HEK293 (cell line): ENCODE data around the gene OLR1.

ENCODE experiments used
- CTCF ChIA-PET: fragments of 350-600 bp; formaldehyde crosslinking; extraction: SDS; loops from one replicate; lab custom pipeline; 2021; ENCODE audit warnings: antibody characterized with exemption; lab: Yijun Ruan, JAX
- POLR2A ChIA-PET: fragments of 300-600 bp; formaldehyde crosslinking; extraction: SDS; loops from one replicate; lab custom pipeline; 2020; ENCODE audit warnings: antibody characterized with exemption, inconsistent platforms; lab: Yijun Ruan, JAX
- H3K27ac ChIP-seq: fragments of 200-500 bp; sonication (Bioruptor generic); 2 replicates; pipeline ENCODE4 v1.5.1; 2014; ENCODE audit warnings: low read depth, low read length, control low read depth, inconsistent platforms; ENCODE audit errors: extremely low read depth
- H3K36me3 ChIP-seq, 2 experiments: fragments of 200-500 bp in 1 of 2; sonication (Bioruptor generic) in 1 of 2; 1 replicate in 1 of 2; 2 replicates in 1 of 2; pipeline ENCODE4 v1.5.1; 2014 to 2017; ENCODE audit warnings: inconsistent platforms in 2 of 2, low read length in 2 of 2; ENCODE audit not compliant: control insufficient read depth in 2 of 2, insufficient read depth in 1 of 2
- H3K4me1 ChIP-seq: fragments of 200-500 bp; sonication (Bioruptor generic); 2 replicates; pipeline ENCODE4 v1.5.1; 2014; ENCODE audit warnings: mild to moderate bottlenecking, low read length, inconsistent platforms; ENCODE audit not compliant: control insufficient read depth, insufficient read depth
- H3K4me3 ChIP-seq: 2 replicates; pipeline ENCODE4 v1.5.1; 2011; ENCODE audit warnings: low read depth, mild to moderate bottlenecking, control low read depth, low read length, moderate library complexity
- H3K9me3 ChIP-seq: fragments of 200-500 bp; sonication (Bioruptor generic); 2 replicates; pipeline ENCODE4 v1.5.1; 2014; ENCODE audit warnings: low read depth, low read length, inconsistent platforms; ENCODE audit not compliant: control insufficient read depth, insufficient read depth
- CTCF ChIP-seq: fragments of 450-650 bp; formaldehyde crosslinking; IDR thresholded peaks from 2 replicates; pipeline ENCODE4 v1.5.1; 2016; ENCODE audit warnings: missing biosample characterization, missing genetic modification characterization
- GLI4 ChIP-seq: fragments of 450-650 bp; formaldehyde crosslinking; IDR thresholded peaks from 2 replicates; pipeline ENCODE4 v1.5.1; 2016; ENCODE audit warnings: missing biosample characterization, missing genetic modification characterization
- HOXA7 ChIP-seq: sonication (generic); formaldehyde crosslinking; IDR thresholded peaks from 2 replicates; pipeline ENCODE4 v1.8.1; 2022; ENCODE audit warnings: missing genetic modification reagents, borderline replicate concordance
- HOXC10 ChIP-seq: sonication (generic); formaldehyde crosslinking; IDR thresholded peaks from 2 replicates; pipeline ENCODE4 v1.8.1; 2023; ENCODE audit warnings: mild to moderate bottlenecking, missing genetic modification reagents
- HOXD13 ChIP-seq: sonication (generic); formaldehyde crosslinking; IDR thresholded peaks from 2 replicates; pipeline ENCODE4 v1.8.0; 2022; ENCODE audit warnings: missing genetic modification reagents, borderline replicate concordance
- KLF9 ChIP-seq: fragments of 450-650 bp; formaldehyde crosslinking; IDR thresholded peaks from 2 replicates; pipeline ENCODE4 v1.5.1; 2016; ENCODE audit warnings: missing biosample characterization, missing genetic modification characterization, low read depth
- MYNN ChIP-seq: fragments of 450-650 bp; formaldehyde crosslinking; IDR thresholded peaks from 2 replicates; pipeline ENCODE4 v1.5.1; 2016; ENCODE audit warnings: missing biosample characterization, missing genetic modification characterization, borderline replicate concordance
- PRDM1 ChIP-seq: fragments of 450-650 bp; formaldehyde crosslinking; IDR thresholded peaks from 2 replicates; pipeline ENCODE4; 2016; ENCODE audit warnings: missing biosample characterization, missing genetic modification characterization
- SETDB1 ChIP-seq: IDR thresholded peaks from one replicate; pipeline ENCODE4 v1.6.1; 2017; ENCODE audit warnings: mild to moderate bottlenecking, low read length, moderate library complexity, mixed read lengths; ENCODE audit not compliant: insufficient read length
- ZNF169 ChIP-seq: fragments of 450-650 bp; formaldehyde crosslinking; IDR thresholded peaks from 2 replicates; pipeline ENCODE4 v1.5.1; 2016; ENCODE audit warnings: missing biosample characterization, missing genetic modification characterization
- ZNF175 ChIP-seq: fragments of 450-650 bp; formaldehyde crosslinking; IDR thresholded peaks from 2 replicates; pipeline ENCODE4 v1.5.1; 2016; ENCODE audit warnings: missing biosample characterization, missing genetic modification characterization
- ZNF184 ChIP-seq: fragments of 450-650 bp; IDR thresholded peaks from 2 replicates; pipeline ENCODE4 v1.5.1; 2018; ENCODE audit warnings: missing biosample characterization, mild to moderate bottlenecking, missing genetic modification characterization
- ZNF2 ChIP-seq: fragments of 450-650 bp; formaldehyde crosslinking; IDR thresholded peaks from 2 replicates; pipeline ENCODE4 v1.5.1; 2016; ENCODE audit warnings: missing biosample characterization, missing genetic modification characterization
- ZNF23 ChIP-seq: fragments of 450-650 bp; formaldehyde crosslinking; IDR thresholded peaks from 2 replicates; pipeline ENCODE4 v1.5.1; 2016; ENCODE audit warnings: missing biosample characterization, missing genetic modification characterization, borderline replicate concordance
- ZNF292 ChIP-seq: fragments of 450-650 bp; formaldehyde crosslinking; IDR thresholded peaks from 2 replicates; pipeline ENCODE4 v1.5.1; 2016; ENCODE audit warnings: low read depth, missing biosample characterization, missing genetic modification characterization, borderline replicate concordance
- ZNF335 ChIP-seq: fragments of 450-650 bp; formaldehyde crosslinking; conservative IDR thresholded peaks from 2 replicates; pipeline ENCODE4 v1.5.1; 2016; ENCODE audit warnings: missing biosample characterization, missing genetic modification characterization
- ZNF501 ChIP-seq: fragments of 450-650 bp; formaldehyde crosslinking; IDR thresholded peaks from 2 replicates; pipeline ENCODE4 v1.5.1; 2016; ENCODE audit warnings: missing biosample characterization, missing genetic modification characterization
- ZNF561 ChIP-seq: fragments of 450-650 bp; IDR thresholded peaks from 2 replicates; pipeline ENCODE4 v1.5.1; 2018; ENCODE audit warnings: missing biosample characterization, missing genetic modification characterization, borderline replicate concordance
- ZNF585B ChIP-seq: fragments of 450-650 bp; formaldehyde crosslinking; IDR thresholded peaks from 2 replicates; pipeline ENCODE4 v1.5.1; 2016; ENCODE audit warnings: missing biosample characterization, missing genetic modification characterization
- ZNF621 ChIP-seq: fragments of 450-650 bp; formaldehyde crosslinking; IDR thresholded peaks from 2 replicates; pipeline ENCODE4 v1.5.1; 2017; ENCODE audit warnings: missing biosample characterization, missing genetic modification characterization
- ZNF623 ChIP-seq: fragments of 450-650 bp; formaldehyde crosslinking; IDR thresholded peaks from 2 replicates; pipeline ENCODE4 v1.5.1; 2016; ENCODE audit warnings: missing biosample characterization, missing genetic modification characterization
- ZNF626 ChIP-seq: fragments of 450-650 bp; sonication (Bioruptor Pico); formaldehyde crosslinking; IDR thresholded peaks from 2 replicates; pipeline ENCODE4 v1.5.1; 2018; ENCODE audit warnings: missing biosample characterization, missing genetic modification characterization, inconsistent platforms
- ZNF707 ChIP-seq: fragments of 450-650 bp; formaldehyde crosslinking; IDR thresholded peaks from 2 replicates; pipeline ENCODE4 v1.5.1; 2016; ENCODE audit warnings: missing biosample characterization, missing genetic modification characterization
- ZSCAN18 ChIP-seq: fragments of 450-650 bp; formaldehyde crosslinking; IDR thresholded peaks from 2 replicates; pipeline ENCODE4 v1.5.1; 2016; ENCODE audit warnings: missing biosample characterization, missing genetic modification characterization
- TF ChIP-seq, protein P1 (sequence below): fragments of 450-650 bp; formaldehyde crosslinking; IDR thresholded peaks from 2 replicates; pipeline ENCODE4 v1.5.1; 2017; ENCODE audit warnings: missing biosample characterization, missing genetic modification characterization
- TF ChIP-seq, protein P2 (sequence below): fragments of 450-650 bp; formaldehyde crosslinking; optimal IDR thresholded peaks from 2 replicates; pipeline ENCODE3; 2016; ENCODE audit warnings: missing biosample characterization, mild to moderate bottlenecking, missing genetic modification characterization
- TF ChIP-seq, protein P3 (sequence below): fragments of 450-650 bp; formaldehyde crosslinking; IDR thresholded peaks from 2 replicates; pipeline ENCODE4 v1.5.1; 2017; ENCODE audit warnings: missing biosample characterization, missing genetic modification characterization

Gene OLR1

GRCh38 chr12:10132850-10133370 lies 39.0 kb downstream of the OLR1 start (continued):
- TF ChIP-seq CTCF (tag by site-specific recombination): no peak
- TF ChIP-seq HOXA7: no peak
- no peak for TF ChIP-seq KLF9
- no peak for TF ChIP-seq HOXD13 (CRISPR knock-in tag)
- no peak for TF ChIP-seq ZNF501 (tag by site-specific recombination)

GRCh38 chr12:10131111-10131690 lies 40.7 kb downstream of the OLR1 start:
- ChIA-PET POLR2A (no interaction called here), CTCF (interaction anchor here (1.2 to 1.6 kb wide), 2 partner anchors 12 to 380 kb away, joined by 7 to 8 read pairs; no protein-coding TSS in a partner anchor)
- no peak for TF ChIP-seq MYNN (tag by site-specific recombination)
- no peak for TF ChIP-seq ZSCAN18 (tag by site-specific recombination)
- TF ChIP-seq ZNF175 (tag by site-specific recombination): no peak
- TF ChIP-seq GLI4: no peak
- no peak for TF ChIP-seq ZNF585B
- no peak for TF ChIP-seq ZNF707
- TF ChIP-seq, protein P1, sequence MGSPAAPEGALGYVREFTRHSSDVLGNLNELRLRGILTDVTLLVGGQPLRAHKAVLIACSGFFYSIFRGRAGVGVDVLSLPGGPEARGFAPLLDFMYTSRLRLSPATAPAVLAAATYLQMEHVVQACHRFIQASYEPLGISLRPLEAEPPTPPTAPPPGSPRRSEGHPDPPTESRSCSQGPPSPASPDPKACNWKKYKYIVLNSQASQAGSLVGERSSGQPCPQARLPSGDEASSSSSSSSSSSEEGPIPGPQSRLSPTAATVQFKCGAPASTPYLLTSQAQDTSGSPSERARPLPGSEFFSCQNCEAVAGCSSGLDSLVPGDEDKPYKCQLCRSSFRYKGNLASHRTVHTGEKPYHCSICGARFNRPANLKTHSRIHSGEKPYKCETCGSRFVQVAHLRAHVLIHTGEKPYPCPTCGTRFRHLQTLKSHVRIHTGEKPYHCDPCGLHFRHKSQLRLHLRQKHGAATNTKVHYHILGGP (tag by site-specific recombination): no peak
- no peak for TF ChIP-seq ZNF292 (tag by site-specific recombination)
- TF ChIP-seq SETDB1: no peak
- no peak for TF ChIP-seq HOXC10 (CRISPR knock-in tag)
- no peak for TF ChIP-seq ZNF335 (tag by site-specific recombination)
- TF ChIP-seq ZNF626: no peak
- no peak for TF ChIP-seq ZNF623
- H3K9me3 ChIP-seq: no peaks in the 10 kb centered on the region
- H3K4me3 ChIP-seq: no peak overlapping the region
- no peaks in the 10 kb centered on the region for H3K4me1 ChIP-seq
- no peaks in the 10 kb centered on the region for H3K36me3 ChIP-seq
- no peak overlapping the region for H3K27ac ChIP-seq

DNA sequence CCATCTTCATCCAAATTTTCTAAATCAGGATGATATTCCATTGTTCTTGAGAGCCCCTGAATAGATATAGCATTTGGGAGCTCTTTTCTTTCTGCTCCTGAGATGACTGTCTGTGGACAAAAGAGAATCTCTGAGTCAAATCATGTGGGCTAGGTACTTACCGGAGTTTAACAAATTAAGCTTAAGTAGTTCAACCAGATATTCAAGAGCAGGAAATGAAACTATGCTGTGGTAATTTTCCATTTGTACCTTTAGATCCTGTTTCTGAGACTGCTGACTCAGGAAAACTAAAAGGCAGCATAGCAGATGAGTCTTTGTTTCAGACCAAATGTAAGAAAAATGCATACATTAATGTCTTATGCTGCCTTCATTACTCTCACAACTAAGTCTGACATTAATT lies 41.9 kb downstream of the OLR1 start, which contains the start of gene CLEC7A:
Gene CLEC7A (minus strand): TSS at position 158 of the 400 bp plus-strand sequence. CDS start 117 bp downstream, at position 41.
- no peak within 1 kb of the TSS for H3K27ac ChIP-seq
- H3K36me3 ChIP-seq: no peaks in the 10 kb centered on the region
- ChIA-PET CTCF (interaction anchor here (1.2 to 1.6 kb wide), 3 partner anchors 19 to 379 kb away, joined by 3 to 8 read pairs (median 3); no protein-coding TSS in a partner anchor), POLR2A (no interaction called here)
- no peaks in the 10 kb centered on the region for H3K4me1 ChIP-seq
- H3K9me3 ChIP-seq: no peaks in the 10 kb centered on the region
- no peak within 1 kb of the TSS for H3K4me3 ChIP-seq
- TF ChIP-seq ZNF175 (tag by site-specific recombination) (no peak), PRDM1 (tag by site-specific recombination) (no peak), ZSCAN18 (tag by site-specific recombination) (no peak), ZNF621 (tag by site-specific recombination) (no peak), ZNF184 (tag by site-specific recombination) (no peak), ZNF626 (no peak), ZNF561 (tag by site-specific recombination) (no peak), ZNF169 (tag by site-specific recombination) (no peak), ZNF2 (tag by site-specific recombination) (no peak), ZNF23 (tag by site-specific recombination) (no peak)
- TF ChIP-seq, protein P2, sequence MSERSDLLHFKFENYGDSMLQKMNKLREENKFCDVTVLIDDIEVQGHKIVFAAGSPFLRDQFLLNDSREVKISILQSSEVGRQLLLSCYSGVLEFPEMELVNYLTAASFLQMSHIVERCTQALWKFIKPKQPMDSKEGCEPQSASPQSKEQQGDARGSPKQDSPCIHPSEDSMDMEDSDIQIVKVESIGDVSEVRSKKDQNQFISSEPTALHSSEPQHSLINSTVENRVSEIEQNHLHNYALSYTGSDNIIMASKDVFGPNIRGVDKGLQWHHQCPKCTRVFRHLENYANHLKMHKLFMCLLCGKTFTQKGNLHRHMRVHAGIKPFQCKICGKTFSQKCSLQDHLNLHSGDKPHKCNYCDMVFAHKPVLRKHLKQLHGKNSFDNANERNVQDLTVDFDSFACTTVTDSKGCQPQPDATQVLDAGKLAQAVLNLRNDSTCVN (tag by site-specific recombination): no peak
- TF ChIP-seq, protein P3, sequence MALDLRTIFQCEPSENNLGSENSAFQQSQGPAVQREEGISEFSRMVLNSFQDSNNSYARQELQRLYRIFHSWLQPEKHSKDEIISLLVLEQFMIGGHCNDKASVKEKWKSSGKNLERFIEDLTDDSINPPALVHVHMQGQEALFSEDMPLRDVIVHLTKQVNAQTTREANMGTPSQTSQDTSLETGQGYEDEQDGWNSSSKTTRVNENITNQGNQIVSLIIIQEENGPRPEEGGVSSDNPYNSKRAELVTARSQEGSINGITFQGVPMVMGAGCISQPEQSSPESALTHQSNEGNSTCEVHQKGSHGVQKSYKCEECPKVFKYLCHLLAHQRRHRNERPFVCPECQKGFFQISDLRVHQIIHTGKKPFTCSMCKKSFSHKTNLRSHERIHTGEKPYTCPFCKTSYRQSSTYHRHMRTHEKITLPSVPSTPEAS (tag by site-specific recombination): no peak
